Esophagus squamous epithelium (tissue), 4 donors: ENCODE data around the gene IL17RA.

ENCODE experiments used
- CTCF ChIP-seq, 6 experiments: fragments of 450-650 bp in 4 of 6; fragments of 200-600 bp in 2 of 6; sonication (generic) in 2 of 6; IDR thresholded peaks; one replicate each; pipeline ENCODE4 v1.5.1; 2016 to 2019; ENCODE audit warnings: antibody characterized with exemption in 6 of 6, mild to moderate bottlenecking in 4 of 6, moderate library complexity in 4 of 6
- POLR2A ChIP-seq, 4 donors: fragments of 450-650 bp; IDR thresholded peaks; one replicate each; pipeline ENCODE4 v1.6.1; 2017; ENCODE audit warnings: antibody characterized with exemption in 4 of 4, mild to moderate bottlenecking in 4 of 4, moderate library complexity in 3 of 4

DNA sequence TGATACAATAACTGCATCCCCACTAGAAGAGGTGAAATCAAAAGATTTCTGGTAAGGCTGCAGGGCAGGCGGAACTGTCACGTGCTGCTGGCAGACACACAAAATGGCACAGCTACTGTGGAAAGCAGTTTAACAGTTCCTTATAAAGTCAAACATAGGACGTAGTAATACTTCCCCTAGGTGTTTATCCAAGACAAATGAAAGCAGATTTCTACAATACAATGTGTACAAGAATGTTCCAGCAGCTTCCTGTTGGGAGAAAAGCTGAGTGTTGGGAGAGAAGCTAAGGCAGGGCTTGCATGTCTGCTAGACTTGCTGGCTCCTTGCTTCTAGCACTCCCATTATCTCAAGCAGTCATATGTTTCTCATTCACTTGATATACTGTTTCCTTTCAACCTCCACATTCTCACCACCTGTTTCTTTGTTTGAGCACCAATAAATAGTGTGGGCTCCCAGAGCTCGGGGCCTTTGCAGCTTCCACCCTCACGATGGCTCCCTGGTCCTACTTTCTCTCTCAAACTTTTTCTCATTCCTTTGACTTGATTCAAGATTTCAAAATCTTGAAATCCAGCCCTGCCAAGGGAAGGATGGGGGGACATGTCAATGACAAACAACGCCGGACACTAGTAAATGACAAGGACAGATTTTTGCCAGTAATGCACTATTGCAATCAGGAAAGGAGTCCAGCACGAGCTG lies 21.2 kb upstream of the IL17RA start:
- TF ChIP-seq CTCF (IDR thresholded peaks at IDR 0.05) (no peak), POLR2A (IDR thresholded peaks at IDR 0.05) (no peak)
